Measurements from ENCODE around the gene LPIN3.

The LPIN3 gene

GRCh38 chr20:41394931-41395666 is 54.5 kb downstream of the LPIN3 start:
- no peak for DNase-seq

GRCh38 chr20:41395667-41396664 is 55.3 kb downstream of the LPIN3 start:
- no peak for DNase-seq

- DNase-seq, result no peak
Observed at GRCh38 chr20:41398408-41398807, 57.8 kb downstream of the LPIN3 start.

GRCh38 chr20:41403604-41404003 is 63.0 kb downstream of the LPIN3 start:
- DNase-seq, result no peak

- DNase-seq, result no peak
Observed at GRCh38 chr20:41405436-41405835, 64.8 kb downstream of the LPIN3 start.

- no peak for DNase-seq
Observed at GRCh38 chr20:41406353-41406752, 65.7 kb downstream of the LPIN3 start.

- no peak for DNase-seq
Observed at GRCh38 chr20:41406896-41407444, 66.3 kb downstream of the LPIN3 start.

- no peak for DNase-seq
Observed at GRCh38 chr20:41407607-41408006, 67.0 kb downstream of the LPIN3 start.

GRCh38 chr20:41408156-41408794 is 67.7 kb downstream of the LPIN3 start:
- DNase-seq, result no peak

- no peak for DNase-seq
Observed at GRCh38 chr20:41408986-41409385, 68.4 kb downstream of the LPIN3 start.
